Amniotic epithelial cell (primary cell): ENCODE results near the gene FRMD5.
A peak's percentile ranks its signal among the peaks of the same experiment; 100 is the strongest.

Experiments used
- DNase-seq: peaks from one replicate; pipeline ENCODE4 v3.0.0-alpha.2; 2010; ENCODE audit warnings: low read depth

The FRMD5 gene

GRCh38 chr15:44160796-44161195 lies 34.3 kb downstream of the FRMD5 start:
- DNase-seq = no peak

- DNase-seq = no peak
Measured at GRCh38 chr15:44159492-44159891, 35.6 kb downstream of the FRMD5 start.

GRCh38 chr15:44158111-44158510 lies 37.0 kb downstream of the FRMD5 start:
- no peak for DNase-seq

GRCh38 chr15:44157679-44158078 lies 37.4 kb downstream of the FRMD5 start:
- peak; percentile 89 for DNase-seq

GRCh38 chr15:44153352-44153751 lies 41.7 kb downstream of the FRMD5 start:
- DNase-seq = no peak

GRCh38 chr15:44149224-44149623 lies 45.8 kb downstream of the FRMD5 start:
- DNase-seq = no peak

GRCh38 chr15:44148580-44148979 lies 46.5 kb downstream of the FRMD5 start:
- no peak for DNase-seq

GRCh38 chr15:44147636-44148035 lies 47.4 kb downstream of the FRMD5 start:
- DNase-seq = no peak

GRCh38 chr15:44145495-44145894 lies 49.6 kb downstream of the FRMD5 start:
- peak; percentile 14 for DNase-seq

- DNase-seq = no peak
Measured at GRCh38 chr15:44144992-44145391, 50.1 kb downstream of the FRMD5 start.

- peak; percentile 49 for DNase-seq
Measured at GRCh38 chr15:44144184-44144583, 50.9 kb downstream of the FRMD5 start.

GRCh38 chr15:44137750-44138149 lies 57.3 kb downstream of the FRMD5 start:
- no peak for DNase-seq

GRCh38 chr15:44136991-44137477 lies 58.0 kb downstream of the FRMD5 start:
- DNase-seq = no peak

- no peak for DNase-seq
Measured at GRCh38 chr15:44132057-44132456, 63.0 kb downstream of the FRMD5 start.

- no peak for DNase-seq
Measured at GRCh38 chr15:44130778-44131177, 64.3 kb downstream of the FRMD5 start.

- no peak for DNase-seq
Measured at GRCh38 chr15:44129911-44130310, 65.2 kb downstream of the FRMD5 start.

- DNase-seq = no peak
Measured at GRCh38 chr15:44128443-44128842, 66.6 kb downstream of the FRMD5 start.

- DNase-seq = no peak
Measured at GRCh38 chr15:44125879-44126278, 69.2 kb downstream of the FRMD5 start.

GRCh38 chr15:44102675-44103254 lies 92.3 kb downstream of the FRMD5 start:
- DNase-seq = peak; percentile 98

- peak; percentile 77 for DNase-seq
Measured at GRCh38 chr15:44101944-44102343, 93.1 kb downstream of the FRMD5 start.

GRCh38 chr15:44101286-44101685 lies 93.8 kb downstream of the FRMD5 start:
- DNase-seq = no peak

- peak; percentile 79 for DNase-seq
Measured at GRCh38 chr15:44099671-44100070, 95.4 kb downstream of the FRMD5 start.

- DNase-seq = no peak
Measured at GRCh38 chr15:44097552-44097951, 97.5 kb downstream of the FRMD5 start.

GRCh38 chr15:44096596-44096995 lies 98.5 kb downstream of the FRMD5 start:
- DNase-seq = no peak
